WTC11 (cell line): Measurements from ENCODE around the gene PRKCZ.

Source experiments
- AR ChIP-seq: fragments of 250-450 bp; sonication (Bioruptor Pico); IDR thresholded peaks from 2 replicates; pipeline ENCODE4 v1.9.0; 2021; ENCODE audit warnings: mild to moderate bottlenecking
- ATF2 ChIP-seq: sonication (generic); formaldehyde crosslinking; IDR thresholded peaks from 2 replicates; pipeline ENCODE4 v1.8.1; 2022; ENCODE audit warnings: low read depth, missing genetic modification reagents, borderline replicate concordance
- CTCF ChIP-seq: fragments of 200-600 bp; IDR thresholded peaks from 2 replicates; pipeline ENCODE4 v1.8.0; 2022; ENCODE audit warnings: antibody characterized with exemption
- ETV6 ChIP-seq: sonication (generic); formaldehyde crosslinking; IDR thresholded peaks from 2 replicates; pipeline ENCODE4 v1.8.1; 2022; ENCODE audit warnings: mild to moderate bottlenecking, missing genetic modification reagents
- JAZF1 ChIP-seq: fragments of 250-450 bp; sonication (Bioruptor Pico); IDR thresholded peaks from 2 replicates; pipeline ENCODE4 v1.9.0; 2021; ENCODE audit warnings: moderate library complexity, mild to moderate bottlenecking, inconsistent platforms
- NR3C1 ChIP-seq: sonication (generic); formaldehyde crosslinking; conservative IDR thresholded peaks from 2 replicates; pipeline ENCODE4 v1.8.1; 2023; ENCODE audit warnings: low read depth, mild to moderate bottlenecking, missing genetic modification reagents
- RELA ChIP-seq: sonication (generic); formaldehyde crosslinking; IDR thresholded peaks from 2 replicates; pipeline ENCODE4 v1.8.1; 2022; ENCODE audit warnings: missing genetic modification reagents, mild to moderate bottlenecking, borderline replicate concordance
- USF2 ChIP-seq: sonication (generic); formaldehyde crosslinking; IDR thresholded peaks from 2 replicates; pipeline ENCODE4 v1.8.1; 2023; ENCODE audit warnings: mild to moderate bottlenecking, missing genetic modification reagents, moderate library complexity
- ZNF232 ChIP-seq: sonication (generic); formaldehyde crosslinking; IDR thresholded peaks from 2 replicates; pipeline ENCODE4 v1.8.0; 2022; ENCODE audit warnings: mild to moderate bottlenecking, missing genetic modification reagents
- ZNF396 ChIP-seq: fragments of 250-450 bp; sonication (Bioruptor Pico); IDR thresholded peaks from 2 replicates; pipeline ENCODE4 v1.8.0; 2021; ENCODE audit warnings: mild to moderate bottlenecking, moderate library complexity, borderline replicate concordance
- ZNF425 ChIP-seq: fragments of 250-450 bp; sonication (Bioruptor Pico); conservative IDR thresholded peaks from 2 replicates; pipeline ENCODE4 v1.9.0; 2021; ENCODE audit warnings: mild to moderate bottlenecking
- ZNF671 ChIP-seq: fragments of 250-450 bp; sonication (Bioruptor Pico); IDR thresholded peaks from 2 replicates; pipeline ENCODE4 v1.8.0; 2021; ENCODE audit warnings: mild to moderate bottlenecking
- ZSCAN18 ChIP-seq: fragments of 250-450 bp; sonication (Bioruptor Pico); IDR thresholded peaks from 2 replicates; pipeline ENCODE4 v2.1.2; 2022; ENCODE audit warnings: mild to moderate bottlenecking, moderate library complexity

GRCh38 chr1:2175055-2175414 lies 124.8 kb downstream of the PRKCZ start:
- TF ChIP-seq JAZF1 (CRISPR knock-in tag): no peak
- TF ChIP-seq CTCF: no peak
- no peak for TF ChIP-seq NR3C1 (CRISPR knock-in tag)
- TF ChIP-seq USF2 (CRISPR knock-in tag): no peak
- no peak for TF ChIP-seq ZNF232
- no peak for TF ChIP-seq ZNF396 (CRISPR knock-in tag)
- no peak for TF ChIP-seq ZSCAN18
- no peak for TF ChIP-seq AR (CRISPR knock-in tag)
- TF ChIP-seq ATF2 (CRISPR knock-in tag): no peak
- TF ChIP-seq ETV6 (CRISPR knock-in tag): no peak
- TF ChIP-seq RELA (CRISPR knock-in tag): no peak
- TF ChIP-seq ZNF671 (CRISPR knock-in tag): no peak
- TF ChIP-seq ZNF425 (CRISPR knock-in tag): no peak
